Liver (tissue), 9 donors: ENCODE results near the gene VEPH1. TPM values are rescaled to one million over a fixed set of nuclear protein-coding genes. Genes with fewer than 3 reads are reported as not detected.

ENCODE experiments used
- DNase-seq: peaks from one replicate; pipeline ENCODE4 v3.0.0-alpha.2; 2017; ENCODE audit warnings: low spot score
- H3K27ac ChIP-seq, 2 donors: one replicate each; pipeline ENCODE4 v1.7.0; 2013; ENCODE audit warnings: inconsistent platforms in 2 of 2, low read length in 2 of 2, control low read depth in 1 of 2, low read depth in 1 of 2, mild to moderate bottlenecking in 1 of 2
- H3K27me3 ChIP-seq, 4 donors: one replicate each; pipeline versions ENCODE4 v1.6.1 to v1.7.0; 2013; ENCODE audit warnings: low read length in 3 of 4, inconsistent platforms in 1 of 4, mild to moderate bottlenecking in 1 of 4, moderate library complexity in 1 of 4; ENCODE audit not compliant: control insufficient read depth in 4 of 4, insufficient read depth in 4 of 4
- H3K36me3 ChIP-seq, 4 donors: one replicate each; pipeline versions ENCODE4 v1.6.1 to v1.7.0; 2013; ENCODE audit warnings: low read length in 3 of 4, mild to moderate bottlenecking in 3 of 4, low read depth in 1 of 4, moderate library complexity in 1 of 4; ENCODE audit not compliant: control insufficient read depth in 4 of 4, insufficient read depth in 3 of 4
- H3K4me1 ChIP-seq, 4 donors: one replicate each; pipeline versions ENCODE4 v1.6.1 to v1.7.0; 2013; ENCODE audit warnings: low read length in 3 of 4, mild to moderate bottlenecking in 3 of 4, moderate library complexity in 1 of 4; ENCODE audit not compliant: control insufficient read depth in 4 of 4, insufficient read depth in 4 of 4
- H3K4me3 ChIP-seq, 3 donors: one replicate each; pipeline versions ENCODE4 v1.6.1 to v1.7.0; 2013; ENCODE audit warnings: low read length in 3 of 3, control low read depth in 1 of 3, low read depth in 1 of 3, mild to moderate bottlenecking in 1 of 3
- H3K9ac ChIP-seq, 2 donors: one replicate each; pipeline ENCODE4 v1.7.0; 2013; ENCODE audit warnings: low read length in 2 of 2, mild to moderate bottlenecking in 2 of 2, moderate library complexity in 2 of 2, control low read depth in 1 of 2, low read depth in 1 of 2
- H3K9me3 ChIP-seq, 4 donors: one replicate each; pipeline versions ENCODE4 v1.6.1 to v1.7.0; 2013; ENCODE audit warnings: low read length in 3 of 4; ENCODE audit not compliant: control insufficient read depth in 4 of 4
- EGR1 ChIP-seq, 2 donors: IDR thresholded peaks; 2 replicates each; pipeline ENCODE4 v1.6.1; 2016 to 2018; ENCODE audit warnings: antibody characterized with exemption in 2 of 2, low read depth in 2 of 2
- FOXA2 ChIP-seq: IDR thresholded peaks from 2 replicates; pipeline ENCODE4 v1.6.1; 2016; ENCODE audit warnings: antibody characterized with exemption
- HNF4G ChIP-seq: IDR thresholded peaks from 2 replicates; pipeline ENCODE4 v1.6.1; 2016; ENCODE audit warnings: antibody characterized with exemption
- JUND ChIP-seq, 2 donors: IDR thresholded peaks; 2 replicates each; pipeline ENCODE4 v1.6.1; 2016; ENCODE audit warnings: antibody characterized with exemption in 2 of 2
- RAD21 ChIP-seq, 2 donors: IDR thresholded peaks; 2 replicates each; pipeline ENCODE4 v1.6.1; 2016; ENCODE audit warnings: antibody characterized with exemption in 2 of 2, mild to moderate bottlenecking in 2 of 2
- SP1 ChIP-seq: IDR thresholded peaks from 2 replicates; pipeline ENCODE4 v1.6.1; 2018; ENCODE audit warnings: antibody characterized with exemption, mild to moderate bottlenecking
- TAF1 ChIP-seq: conservative IDR thresholded peaks from 2 replicates; pipeline ENCODE4 v1.6.1; 2016; ENCODE audit warnings: antibody characterized with exemption, mild to moderate bottlenecking
- WGBS: extraction: QIAGEN DNeasy Blood & Tissue Kit; methylation state at CpG from one replicate; pipeline ENCODE4 v1.1.7; 2013; 5-methylcytosine and 5-hydroxymethylcytosine counted together
- polyA plus RNA-seq, 2 donors: library from polyadenylated mRNA; stranded (reverse) in 1 of 2; unstranded in 1 of 2; fragments of 200-250 nt in 1 of 2; fragments of >200 nt in 1 of 2; fragmentation: Nextera tagmentation in 1 of 2; extraction: Ambion mirVana in 1 of 2; gene quantifications; one replicate each; pipeline versions ENCODE4 v1.2.1 to v1.2.3, GENCODE V29; 2013 to 2015
- total RNA-seq, 2 donors: library from RNA; depleted of rRNA; stranded (reverse); fragments of >200 nt; gene quantifications; one replicate each; pipeline ENCODE4 v1.2.3, GENCODE V29; 2014
- TF ChIP-seq, protein P1 (sequence below): IDR thresholded peaks from 2 replicates; pipeline ENCODE4 v1.6.1; 2016; ENCODE audit warnings: antibody characterized with exemption
- TF ChIP-seq, protein P2 (sequence below): IDR thresholded peaks from 2 replicates; pipeline ENCODE4 v1.6.1; 2016; ENCODE audit warnings: antibody characterized with exemption
- TF ChIP-seq, protein P3 (sequence below): IDR thresholded peaks from 2 replicates; pipeline ENCODE4 v1.6.1; 2016; ENCODE audit warnings: antibody characterized with exemption, mild to moderate bottlenecking
- donor health status: healthy.
- donor health status: healthy.
- donor health status: healthy.
- donor health status: healthy.
- donor health status: healthy.

VEPH1 gene
- total and polyA plus RNA-seq, 4 donors: 0.60 to 3.3 (median 1.2) TPM

DNA sequence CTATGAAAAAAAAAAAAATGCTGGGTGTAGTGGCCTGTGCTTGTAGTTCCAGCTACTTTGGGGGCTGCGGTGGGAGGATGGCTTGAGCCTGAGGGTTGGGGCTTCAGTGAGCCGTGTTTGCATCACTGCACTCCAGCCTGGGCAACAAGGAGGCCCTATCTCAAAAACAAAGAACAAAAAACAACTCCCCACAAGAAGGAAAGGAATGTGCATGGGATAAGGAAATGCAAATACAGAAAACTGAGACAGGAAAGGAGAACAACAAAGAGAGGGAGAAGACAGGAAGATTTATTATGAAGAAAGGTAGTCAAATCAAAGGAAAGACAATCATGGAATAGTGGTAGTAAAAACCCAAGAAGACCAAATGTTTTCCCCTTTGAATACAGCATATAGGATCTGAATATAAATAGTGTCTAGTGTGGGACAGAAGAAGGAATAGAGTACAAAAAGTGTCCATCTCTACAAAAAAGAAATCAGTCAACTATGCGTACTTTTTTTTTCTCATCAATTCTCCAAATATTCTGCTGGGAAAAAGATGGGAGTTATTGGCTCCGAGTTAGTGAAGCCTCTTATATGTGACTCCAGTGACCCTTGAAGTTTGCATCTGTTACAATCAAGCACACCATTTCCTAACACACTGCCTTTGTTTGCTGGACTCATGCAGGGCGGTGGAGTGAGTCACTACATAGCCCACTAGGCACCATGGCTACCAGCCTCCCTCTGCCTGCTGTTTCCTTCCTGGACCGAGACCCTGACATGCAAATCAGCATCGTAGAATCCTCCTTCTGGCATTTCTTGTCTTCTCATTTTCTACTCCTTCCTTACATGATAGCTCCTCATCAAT is 167.8 kb downstream of the VEPH1 start:
- DNase-seq: no peak
- peaks cover 0 to 5% (median 0%) of the 10 kb centered on the region in 4 donors for H3K9me3 ChIP-seq
- no peak for TF ChIP-seq EGR1 (IDR thresholded peaks at IDR 0.05; ENCODE audit: low read depth in 2 of 2)
- TF ChIP-seq, protein P1, sequence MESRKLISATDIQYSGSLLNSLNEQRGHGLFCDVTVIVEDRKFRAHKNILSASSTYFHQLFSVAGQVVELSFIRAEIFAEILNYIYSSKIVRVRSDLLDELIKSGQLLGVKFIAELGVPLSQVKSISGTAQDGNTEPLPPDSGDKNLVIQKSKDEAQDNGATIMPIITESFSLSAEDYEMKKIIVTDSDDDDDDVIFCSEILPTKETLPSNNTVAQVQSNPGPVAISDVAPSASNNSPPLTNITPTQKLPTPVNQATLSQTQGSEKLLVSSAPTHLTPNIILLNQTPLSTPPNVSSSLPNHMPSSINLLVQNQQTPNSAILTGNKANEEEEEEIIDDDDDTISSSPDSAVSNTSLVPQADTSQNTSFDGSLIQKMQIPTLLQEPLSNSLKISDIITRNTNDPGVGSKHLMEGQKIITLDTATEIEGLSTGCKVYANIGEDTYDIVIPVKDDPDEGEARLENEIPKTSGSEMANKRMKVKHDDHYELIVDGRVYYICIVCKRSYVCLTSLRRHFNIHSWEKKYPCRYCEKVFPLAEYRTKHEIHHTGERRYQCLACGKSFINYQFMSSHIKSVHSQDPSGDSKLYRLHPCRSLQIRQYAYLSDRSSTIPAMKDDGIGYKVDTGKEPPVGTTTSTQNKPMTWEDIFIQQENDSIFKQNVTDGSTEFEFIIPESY: no peak
- TF ChIP-seq, protein P2, sequence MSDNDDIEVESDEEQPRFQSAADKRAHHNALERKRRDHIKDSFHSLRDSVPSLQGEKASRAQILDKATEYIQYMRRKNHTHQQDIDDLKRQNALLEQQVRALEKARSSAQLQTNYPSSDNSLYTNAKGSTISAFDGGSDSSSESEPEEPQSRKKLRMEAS: no peak
- no peak overlapping the region for H3K9ac ChIP-seq
- no peak overlapping the region for H3K27ac ChIP-seq
- WGBS: 66% methylated on average over 7 of the region's 7 CpGs
- no peaks in the 10 kb centered on the region for H3K27me3 ChIP-seq
- no peaks in the 10 kb centered on the region for H3K4me1 ChIP-seq
- H3K4me3 ChIP-seq: no peak overlapping the region
- no peaks in the 10 kb centered on the region for H3K36me3 ChIP-seq

DNA sequence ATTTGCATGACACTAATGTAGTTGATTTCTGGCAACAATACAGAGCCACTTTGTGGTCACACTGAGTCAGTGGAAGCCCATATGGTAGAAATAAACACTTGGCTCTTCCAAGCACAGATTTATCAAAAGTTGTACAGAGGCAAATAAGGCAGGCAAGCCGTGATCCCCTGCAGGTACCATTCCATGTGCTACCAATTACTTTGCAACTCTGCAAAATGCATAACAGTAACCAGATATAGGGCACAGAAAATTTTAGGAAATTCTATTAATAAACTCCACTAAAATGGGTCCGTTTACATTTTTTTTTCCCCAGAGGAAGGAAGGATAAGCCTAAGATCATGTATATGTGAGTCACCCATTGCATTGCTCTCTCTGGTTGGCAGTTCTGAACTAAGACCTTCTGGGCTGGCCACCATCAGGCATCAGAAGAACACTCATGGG is 169.6 kb downstream of the VEPH1 start:
- Histone ChIP-seq H3K9ac (no peak overlapping the region), H3K9me3 (no peaks in the 10 kb centered on the region), H3K36me3 (no peaks in the 10 kb centered on the region), H3K4me3 (no peak overlapping the region), H3K27ac (no peak overlapping the region), H3K27me3 (no peaks in the 10 kb centered on the region), H3K4me1 (peaks cover 0 to 2% (median 0%) of the 10 kb centered on the region in 4 donors)
- no peak for DNase-seq
- TF ChIP-seq TAF1 (no peak), HNF4G (no peak), SP1 (no peak), FOXA2 (no peak), JUND (IDR thresholded peaks at IDR 0.05) (no peak), EGR1 (IDR thresholded peaks at IDR 0.05; ENCODE audit: low read depth in 2 of 2) (no peak), RAD21 (IDR thresholded peaks at IDR 0.05) (no peak)
- TF ChIP-seq, protein P1: no peak
- TF ChIP-seq, protein P2: no peak
- TF ChIP-seq, protein P3, sequence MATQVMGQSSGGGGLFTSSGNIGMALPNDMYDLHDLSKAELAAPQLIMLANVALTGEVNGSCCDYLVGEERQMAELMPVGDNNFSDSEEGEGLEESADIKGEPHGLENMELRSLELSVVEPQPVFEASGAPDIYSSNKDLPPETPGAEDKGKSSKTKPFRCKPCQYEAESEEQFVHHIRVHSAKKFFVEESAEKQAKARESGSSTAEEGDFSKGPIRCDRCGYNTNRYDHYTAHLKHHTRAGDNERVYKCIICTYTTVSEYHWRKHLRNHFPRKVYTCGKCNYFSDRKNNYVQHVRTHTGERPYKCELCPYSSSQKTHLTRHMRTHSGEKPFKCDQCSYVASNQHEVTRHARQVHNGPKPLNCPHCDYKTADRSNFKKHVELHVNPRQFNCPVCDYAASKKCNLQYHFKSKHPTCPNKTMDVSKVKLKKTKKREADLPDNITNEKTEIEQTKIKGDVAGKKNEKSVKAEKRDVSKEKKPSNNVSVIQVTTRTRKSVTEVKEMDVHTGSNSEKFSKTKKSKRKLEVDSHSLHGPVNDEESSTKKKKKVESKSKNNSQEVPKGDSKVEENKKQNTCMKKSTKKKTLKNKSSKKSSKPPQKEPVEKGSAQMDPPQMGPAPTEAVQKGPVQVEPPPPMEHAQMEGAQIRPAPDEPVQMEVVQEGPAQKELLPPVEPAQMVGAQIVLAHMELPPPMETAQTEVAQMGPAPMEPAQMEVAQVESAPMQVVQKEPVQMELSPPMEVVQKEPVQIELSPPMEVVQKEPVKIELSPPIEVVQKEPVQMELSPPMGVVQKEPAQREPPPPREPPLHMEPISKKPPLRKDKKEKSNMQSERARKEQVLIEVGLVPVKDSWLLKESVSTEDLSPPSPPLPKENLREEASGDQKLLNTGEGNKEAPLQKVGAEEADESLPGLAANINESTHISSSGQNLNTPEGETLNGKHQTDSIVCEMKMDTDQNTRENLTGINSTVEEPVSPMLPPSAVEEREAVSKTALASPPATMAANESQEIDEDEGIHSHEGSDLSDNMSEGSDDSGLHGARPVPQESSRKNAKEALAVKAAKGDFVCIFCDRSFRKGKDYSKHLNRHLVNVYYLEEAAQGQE: no peak
- WGBS: 47% methylated on average over 2 of the region's 2 CpGs
